ENCODE measurements around the gene CPNE5. TPM values are rescaled to one million over a fixed set of nuclear protein-coding genes. Genes with fewer than 3 reads are reported as not detected.

CPNE5 gene
- total RNA-seq, 2 experiments from 2014 or later, result 4.0 TPM

- POLR2A ChIA-PET, result interaction anchor here (0.9 to 1.6 kb wide), 6 partner anchors 8 to 138 kb away, joined by 3 to 6 read pairs (median 4); no protein-coding TSS in a partner anchor
- H3K9me3 Mint-ChIP-seq, result peaks cover 19% of the 10 kb centered on the region
Observed at GRCh38 chr6:36752187-36752885, 86.9 kb downstream of the CPNE5 start.

GRCh38 chr6:36751833-36752186 is 87.4 kb downstream of the CPNE5 start:
- ChIA-PET POLR2A (interaction anchor here (0.6 to 1.6 kb wide), 4 partner anchors 16 to 73 kb away, joined by 3 to 4 read pairs (median 3); partner anchors contain the start of gene CDKN1A), CTCF (interaction anchor here (2.1 to 10.7 kb wide), 2 partner anchors 14 to 135 kb away, joined by 8 to 174 read pairs; no protein-coding TSS in a partner anchor)
- no peak for DNase-seq
- H3K4me1 Mint-ChIP-seq, result peaks cover 56% of the 10 kb centered on the region
- H3K9me3 Mint-ChIP-seq, result peaks cover 19% of the 10 kb centered on the region
- peaks cover 22% of the 10 kb centered on the region for H3K36me3 Mint-ChIP-seq (ENCODE audit: low read depth)
- H3K27me3 Mint-ChIP-seq, result no peaks in the 10 kb centered on the region
- peak overlapping the region; percentile 93 for H3K27ac Mint-ChIP-seq
- no peak overlapping the region for H3K4me3 Mint-ChIP-seq

More at GRCh38 chr6:36752187-36752885, 86.9 kb downstream of the CPNE5 start:
- peak; percentile 40 for DNase-seq
- peak overlapping the region; percentile 93 for H3K27ac Mint-ChIP-seq
- peak overlapping the region; percentile 18 for H3K4me3 Mint-ChIP-seq
- peaks cover 22% of the 10 kb centered on the region for H3K36me3 Mint-ChIP-seq (ENCODE audit: low read depth)
- peaks cover 61% of the 10 kb centered on the region for H3K4me1 Mint-ChIP-seq
- CTCF ChIA-PET, result interaction anchor here (1.9 to 10.7 kb wide), 5 partner anchors 14 to 136 kb away, joined by 6 to 174 read pairs (median 101); no protein-coding TSS in a partner anchor
- H3K27me3 Mint-ChIP-seq, result no peaks in the 10 kb centered on the region

- Mint-ChIP-seq H3K27me3 (no peaks in the 10 kb centered on the region), H3K9me3 (peaks cover 19% of the 10 kb centered on the region), H3K4me3 (no peak overlapping the region), H3K36me3 (ENCODE audit: low read depth) (peaks cover 22% of the 10 kb centered on the region), H3K4me1 (peaks cover 48% of the 10 kb centered on the region), H3K27ac (no peak overlapping the region)
- DNase-seq, result no peak
- ChIA-PET POLR2A (interaction anchor here (1.6 kb wide), 1 partner anchor 59 kb away, joined by 3 read pairs; no protein-coding TSS in a partner anchor), CTCF (interaction anchor here (0.6 to 2.1 kb wide), 2 partner anchors 15 to 23 kb away, joined by 3 to 8 read pairs; no protein-coding TSS in a partner anchor)
Observed at GRCh38 chr6:36751091-36751490, 88.2 kb downstream of the CPNE5 start.

- Mint-ChIP-seq H3K4me3 (no peak overlapping the region), H3K4me1 (peaks cover 38% of the 10 kb centered on the region), H3K9me3 (peaks cover 19% of the 10 kb centered on the region), H3K36me3 (ENCODE audit: low read depth) (peaks cover 22% of the 10 kb centered on the region), H3K27me3 (no peaks in the 10 kb centered on the region), H3K27ac (no peak overlapping the region)
- POLR2A ChIA-PET, result interaction anchor here (1.5 kb wide), 1 partner anchor 150 kb away, joined by 4 read pairs; no protein-coding TSS in a partner anchor
- DNase-seq, result no peak
- CTCF ChIA-PET, result interaction anchor here (1.8 kb wide), 1 partner anchor 135 kb away, joined by 4 read pairs; no protein-coding TSS in a partner anchor
Observed at GRCh38 chr6:36749829-36750489, 89.3 kb downstream of the CPNE5 start.

GRCh38 chr6:36746251-36746650 is 93.0 kb downstream of the CPNE5 start:
- Mint-ChIP-seq H3K36me3 (ENCODE audit: low read depth) (peaks cover 20% of the 10 kb centered on the region), H3K4me1 (peaks cover 30% of the 10 kb centered on the region), H3K9me3 (peaks cover 19% of the 10 kb centered on the region), H3K4me3 (no peak overlapping the region), H3K27me3 (no peaks in the 10 kb centered on the region), H3K27ac (no peak overlapping the region)
- POLR2A ChIA-PET, result interaction anchor here (1.1 kb wide), 2 partner anchors 26 to 68 kb away, joined by 3 to 4 read pairs; partner anchors contain the start of gene CDKN1A
- CTCF ChIA-PET, result no interaction called here
- no peak for DNase-seq

- peaks cover 20% of the 10 kb centered on the region for H3K36me3 Mint-ChIP-seq (ENCODE audit: low read depth)
- no peaks in the 10 kb centered on the region for H3K27me3 Mint-ChIP-seq
- no peak for DNase-seq
- peaks cover 28% of the 10 kb centered on the region for H3K4me1 Mint-ChIP-seq
- no peak overlapping the region for H3K27ac Mint-ChIP-seq
- ChIA-PET CTCF (no interaction called here), POLR2A (interaction anchor here (1.1 kb wide), 2 partner anchors 25 to 67 kb away, joined by 3 to 4 read pairs; partner anchors contain the start of gene CDKN1A)
- no peak overlapping the region for H3K4me3 Mint-ChIP-seq
- H3K9me3 Mint-ChIP-seq, result peaks cover 19% of the 10 kb centered on the region
Observed at GRCh38 chr6:36745836-36746235, 93.4 kb downstream of the CPNE5 start.

- H3K4me1 Mint-ChIP-seq, result peaks cover 30% of the 10 kb centered on the region
- peaks cover 16% of the 10 kb centered on the region for H3K36me3 Mint-ChIP-seq (ENCODE audit: low read depth)
- POLR2A ChIA-PET, result interaction anchor here (1.1 kb wide), 3 partner anchors 10 to 67 kb away, joined by 3 to 4 read pairs (median 3); partner anchors contain the start of gene CDKN1A
- H3K4me3 Mint-ChIP-seq, result no peak overlapping the region
- DNase-seq, result no peak
- H3K9me3 Mint-ChIP-seq, result peaks cover 15% of the 10 kb centered on the region
- no peak overlapping the region for H3K27ac Mint-ChIP-seq
- CTCF ChIA-PET, result interaction anchor here (0.6 to 1.1 kb wide), 4 partner anchors 10 to 16 kb away, joined by 3 read pairs; no protein-coding TSS in a partner anchor
- H3K27me3 Mint-ChIP-seq, result peaks cover 2% of the 10 kb centered on the region
Observed at GRCh38 chr6:36745283-36745682, 94.0 kb downstream of the CPNE5 start.

- Mint-ChIP-seq H3K4me1 (peaks cover 30% of the 10 kb centered on the region), H3K4me3 (no peak overlapping the region), H3K9me3 (peaks cover 7% of the 10 kb centered on the region), H3K36me3 (ENCODE audit: low read depth) (peaks cover 10% of the 10 kb centered on the region), H3K27me3 (peaks cover 4% of the 10 kb centered on the region), H3K27ac (peak overlapping the region; percentile 64)
- CTCF ChIA-PET, result interaction anchor here (1.0 to 1.1 kb wide), 2 partner anchors 15 to 17 kb away, joined by 3 read pairs; no protein-coding TSS in a partner anchor
- no peak for DNase-seq
- POLR2A ChIA-PET, result interaction anchor here (0.7 to 1.9 kb wide), 4 partner anchors 9 to 62 kb away, joined by 3 to 12 read pairs (median 3); no protein-coding TSS in a partner anchor
Observed at GRCh38 chr6:36744304-36744673, 95.0 kb downstream of the CPNE5 start.

GRCh38 chr6:36743538-36744303 is 95.5 kb downstream of the CPNE5 start:
- Mint-ChIP-seq H3K27me3 (peaks cover 4% of the 10 kb centered on the region), H3K4me3 (no peak overlapping the region)
- POLR2A ChIA-PET, result interaction anchor here (0.7 to 1.9 kb wide), 4 partner anchors 9 to 62 kb away, joined by 3 to 12 read pairs (median 3); no protein-coding TSS in a partner anchor

GRCh38 chr6:36743032-36743431 is 96.2 kb downstream of the CPNE5 start:
- no peaks in the 10 kb centered on the region for H3K9me3 Mint-ChIP-seq
- ChIA-PET CTCF (interaction anchor here (1.0 kb wide), 1 partner anchor 17 kb away, joined by 4 read pairs; no protein-coding TSS in a partner anchor), POLR2A (interaction anchor here (1.9 kb wide), 1 partner anchor 12 kb away, joined by 12 read pairs; no protein-coding TSS in a partner anchor)
- peaks cover 4% of the 10 kb centered on the region for H3K27me3 Mint-ChIP-seq
- H3K4me3 Mint-ChIP-seq, result no peak overlapping the region
- H3K36me3 Mint-ChIP-seq (ENCODE audit: low read depth), result peaks cover 2% of the 10 kb centered on the region
- no peak for DNase-seq
- H3K27ac Mint-ChIP-seq, result peak overlapping the region; percentile 28
- H3K4me1 Mint-ChIP-seq, result peaks cover 30% of the 10 kb centered on the region

More at GRCh38 chr6:36743538-36744303, 95.5 kb downstream of the CPNE5 start:
- H3K27ac Mint-ChIP-seq, result peak overlapping the region; percentile 64
- peak; percentile 30 for DNase-seq
- H3K4me1 Mint-ChIP-seq, result peaks cover 30% of the 10 kb centered on the region
- peaks cover 8% of the 10 kb centered on the region for H3K36me3 Mint-ChIP-seq (ENCODE audit: low read depth)
- CTCF ChIA-PET, result interaction anchor here (1.0 to 1.1 kb wide), 3 partner anchors 16 to 18 kb away, joined by 3 to 4 read pairs (median 3); no protein-coding TSS in a partner anchor
- H3K9me3 Mint-ChIP-seq, result peaks cover 4% of the 10 kb centered on the region

- POLR2A ChIA-PET, result no interaction called here
- no peak for DNase-seq
- Mint-ChIP-seq H3K27ac (no peak overlapping the region), H3K4me3 (no peak overlapping the region), H3K4me1 (peaks cover 30% of the 10 kb centered on the region), H3K9me3 (no peaks in the 10 kb centered on the region), H3K36me3 (ENCODE audit: low read depth) (no peaks in the 10 kb centered on the region), H3K27me3 (peaks cover 4% of the 10 kb centered on the region)
- CTCF ChIA-PET, result no interaction called here
Observed at GRCh38 chr6:36742146-36742545, 97.1 kb downstream of the CPNE5 start.

GRCh38 chr6:36740818-36741179 is 98.4 kb downstream of the CPNE5 start:
- ChIA-PET POLR2A (no interaction called here), CTCF (no interaction called here)
- Mint-ChIP-seq H3K9me3 (no peaks in the 10 kb centered on the region), H3K27me3 (peaks cover 4% of the 10 kb centered on the region), H3K4me1 (peaks cover 30% of the 10 kb centered on the region), H3K36me3 (ENCODE audit: low read depth) (no peaks in the 10 kb centered on the region), H3K4me3 (no peak overlapping the region), H3K27ac (no peak overlapping the region)
- DNase-seq, result no peak

Measured in activated CD4-positive, alpha-beta memory T cell treated with anti-CD3 and anti-CD28 coated beads, Interleukin-2, amount 10 ng/mL, durations not matched to agents 7 days and 5 days (primary cell).